ENCODE measurements around the gene IL1R2.

DNA sequence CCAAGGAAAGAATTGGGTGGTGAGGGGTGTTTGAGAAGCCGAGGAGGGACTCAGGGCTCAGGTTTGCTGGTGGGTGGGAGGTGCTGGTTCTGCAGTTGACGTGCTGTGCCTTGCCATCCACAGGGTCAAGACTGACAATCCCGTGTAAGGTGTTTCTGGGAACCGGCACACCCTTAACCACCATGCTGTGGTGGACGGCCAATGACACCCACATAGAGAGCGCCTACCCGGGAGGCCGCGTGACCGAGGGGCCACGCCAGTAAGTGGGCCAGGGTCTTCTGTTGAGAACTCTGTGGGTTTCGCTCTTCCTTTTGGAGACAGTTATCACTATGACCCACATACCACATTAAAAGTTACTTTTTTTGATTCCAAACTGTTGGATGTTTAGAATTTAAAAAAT is 32.6 kb downstream of the IL1R2 start:
- TF ChIP-seq, protein P1, sequence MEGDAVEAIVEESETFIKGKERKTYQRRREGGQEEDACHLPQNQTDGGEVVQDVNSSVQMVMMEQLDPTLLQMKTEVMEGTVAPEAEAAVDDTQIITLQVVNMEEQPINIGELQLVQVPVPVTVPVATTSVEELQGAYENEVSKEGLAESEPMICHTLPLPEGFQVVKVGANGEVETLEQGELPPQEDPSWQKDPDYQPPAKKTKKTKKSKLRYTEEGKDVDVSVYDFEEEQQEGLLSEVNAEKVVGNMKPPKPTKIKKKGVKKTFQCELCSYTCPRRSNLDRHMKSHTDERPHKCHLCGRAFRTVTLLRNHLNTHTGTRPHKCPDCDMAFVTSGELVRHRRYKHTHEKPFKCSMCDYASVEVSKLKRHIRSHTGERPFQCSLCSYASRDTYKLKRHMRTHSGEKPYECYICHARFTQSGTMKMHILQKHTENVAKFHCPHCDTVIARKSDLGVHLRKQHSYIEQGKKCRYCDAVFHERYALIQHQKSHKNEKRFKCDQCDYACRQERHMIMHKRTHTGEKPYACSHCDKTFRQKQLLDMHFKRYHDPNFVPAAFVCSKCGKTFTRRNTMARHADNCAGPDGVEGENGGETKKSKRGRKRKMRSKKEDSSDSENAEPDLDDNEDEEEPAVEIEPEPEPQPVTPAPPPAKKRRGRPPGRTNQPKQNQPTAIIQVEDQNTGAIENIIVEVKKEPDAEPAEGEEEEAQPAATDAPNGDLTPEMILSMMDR (optimal IDR thresholded peaks at IDR 0.05 in 1 of 3, IDR thresholded peaks at IDR 0.05 in 1 of 3, conservative IDR thresholded peaks at IDR 0.05 in 1 of 3; ENCODE audit: extremely low read depth in 1 of 3, insufficient read depth in 2 of 3, low read length in 3 of 3): no peak
- TF ChIP-seq EZH2 (IDR thresholded peaks at IDR 0.05; ENCODE audit: low read length): no peak

All from keratinocyte (primary cell).